ENCODE results near the gene OGFOD3. TPM values are rescaled to one million over a fixed set of nuclear protein-coding genes. Genes with fewer than 3 reads are reported as not detected.
"Not testable (repeated sequence)": the region's sequence is repeated elsewhere in the genome, so short reads cannot be mapped to it uniquely, and the experiment has no call there.

The OGFOD3 gene
- total RNA-seq, 1 donor from 2014 or later: 19.9 TPM

GRCh38 chr17:82457929-82458178, 39.5 kb upstream of the OGFOD3 start:
- Mint-ChIP-seq H3K4me3 (ENCODE audit: unreplicated experiment) (peak overlapping the region; percentile 94), H3K36me3 (ENCODE audit: low read depth) (peaks cover 10% of the 10 kb centered on the region), H3K4me1 (ENCODE audit: low read depth) (peaks cover 18% of the 10 kb centered on the region), H3K27ac (ENCODE audit: unreplicated experiment) (peak overlapping the region; percentile 90), H3K9me3 (ENCODE audit: low read depth) (no peaks in the 10 kb centered on the region), H3K27me3 (ENCODE audit: low read depth) (no peaks in the 10 kb centered on the region)
- DNase-seq (ENCODE audit: low spot score): no peak
- no peak for TF ChIP-seq CTCF (IDR thresholded peaks at IDR 0.05)

GRCh38 chr17:82457073-82457928, 38.9 kb upstream of the OGFOD3 start:
- Mint-ChIP-seq H3K4me3 (ENCODE audit: unreplicated experiment) (peak overlapping the region; percentile 94), H3K36me3 (ENCODE audit: low read depth) (peaks cover 8% of the 10 kb centered on the region), H3K9me3 (ENCODE audit: low read depth) (no peaks in the 10 kb centered on the region), H3K4me1 (ENCODE audit: low read depth) (peaks cover 18% of the 10 kb centered on the region), H3K27me3 (ENCODE audit: low read depth) (no peaks in the 10 kb centered on the region), H3K27ac (ENCODE audit: unreplicated experiment) (peak overlapping the region; percentile 90)
- TF ChIP-seq CTCF (IDR thresholded peaks at IDR 0.05): no peak
- DNase-seq (ENCODE audit: low spot score): no peak

- not testable (repeated sequence) for H3K4me3 Mint-ChIP-seq (ENCODE audit: unreplicated experiment); H3K9me3 Mint-ChIP-seq (ENCODE audit: low read depth); H3K36me3 Mint-ChIP-seq (ENCODE audit: low read depth); H3K27ac Mint-ChIP-seq (ENCODE audit: unreplicated experiment); H3K27me3 Mint-ChIP-seq (ENCODE audit: low read depth); DNase-seq (ENCODE audit: low spot score)
- H3K4me1 Mint-ChIP-seq (ENCODE audit: low read depth): peaks cover 29% of the 10 kb centered on the region
Observed at GRCh38 chr17:82453706-82454105, 35.3 kb upstream of the OGFOD3 start.

- not testable (repeated sequence) for H3K27ac Mint-ChIP-seq (ENCODE audit: unreplicated experiment); H3K36me3 Mint-ChIP-seq (ENCODE audit: low read depth); DNase-seq (ENCODE audit: low spot score); H3K27me3 Mint-ChIP-seq (ENCODE audit: low read depth); H3K4me3 Mint-ChIP-seq (ENCODE audit: unreplicated experiment); H3K9me3 Mint-ChIP-seq (ENCODE audit: low read depth)
- H3K4me1 Mint-ChIP-seq (ENCODE audit: low read depth): peaks cover 29% of the 10 kb centered on the region
Observed at GRCh38 chr17:82453151-82453550, 34.8 kb upstream of the OGFOD3 start.

GRCh38 chr17:82452162-82452561, 33.8 kb upstream of the OGFOD3 start:
- Mint-ChIP-seq H3K4me3 (ENCODE audit: unreplicated experiment) (no peak overlapping the region), H3K4me1 (ENCODE audit: low read depth) (peaks cover 21% of the 10 kb centered on the region), H3K36me3 (ENCODE audit: low read depth) (no peaks in the 10 kb centered on the region), H3K27me3 (ENCODE audit: low read depth) (no peaks in the 10 kb centered on the region), H3K9me3 (ENCODE audit: low read depth) (no peaks in the 10 kb centered on the region), H3K27ac (ENCODE audit: unreplicated experiment) (no peak overlapping the region)
- no peak for DNase-seq (ENCODE audit: low spot score)
- no peak for TF ChIP-seq CTCF (IDR thresholded peaks at IDR 0.05)

- peaks cover 21% of the 10 kb centered on the region for H3K4me1 Mint-ChIP-seq (ENCODE audit: low read depth)
Observed at GRCh38 chr17:82450357-82451106, 32.1 kb upstream of the OGFOD3 start, which contains the start of gene CYBC1. CYBC1 (minus strand) TSS chr17:82450752; CDS start chr17:82449254, 1,498 bp downstream.

More at GRCh38 chr17:82450357-82451106, 32.1 kb upstream of the OGFOD3 start, which contains the start of gene CYBC1:
- Mint-ChIP-seq H3K27ac (ENCODE audit: unreplicated experiment) (peak within 1 kb of the TSS; percentile 91), H3K36me3 (ENCODE audit: low read depth) (no peaks in the 10 kb centered on the region), H3K4me3 (ENCODE audit: unreplicated experiment) (peak within 1 kb of the TSS; percentile 81), H3K9me3 (ENCODE audit: low read depth) (no peaks in the 10 kb centered on the region), H3K27me3 (ENCODE audit: low read depth) (no peaks in the 10 kb centered on the region)
- TF ChIP-seq CTCF (IDR thresholded peaks at IDR 0.05): peak; percentile 35
- DNase-seq (ENCODE audit: low spot score): no peak
